LHCN-M2 (cell line): ENCODE measurements around the gene PLG. TPM values are rescaled to one million over a fixed set of nuclear protein-coding genes. Genes with fewer than 3 reads are reported as not detected.
"Not testable (repeated sequence)": the region's sequence is repeated elsewhere in the genome, so short reads cannot be mapped to it uniquely, and the experiment has no call there.

ENCODE experiments used
- DNase-seq: peaks from one replicate; pipeline ENCODE4 v3.0.0-alpha.2; 2012; ENCODE audit warnings: low read depth
- polyA plus RNA-seq: library from polyadenylated mRNA; unstranded; fragments of >200 nt; gene quantifications from one replicate; pipeline ENCODE4 v1.2.1, GENCODE V29; 2012; ENCODE audit warnings: missing spikeins
- total RNA-seq: library from RNA; depleted of rRNA; stranded (reverse); fragments of >200 nt; gene quantifications from 2 replicates; pipeline ENCODE4 v1.2.3, GENCODE V29; 2014; rRNA removed

The PLG gene
- not detected in 2 replicates for total RNA-seq
- polyA plus RNA-seq = not detected

GRCh38 chr6:160701918-160702680, at the start of gene PLG:
Gene PLG (plus strand): TSS chr6:160702244. CDS start chr6:160702305, 61 bp downstream.
- DNase-seq = not testable (repeated sequence)

DNA sequence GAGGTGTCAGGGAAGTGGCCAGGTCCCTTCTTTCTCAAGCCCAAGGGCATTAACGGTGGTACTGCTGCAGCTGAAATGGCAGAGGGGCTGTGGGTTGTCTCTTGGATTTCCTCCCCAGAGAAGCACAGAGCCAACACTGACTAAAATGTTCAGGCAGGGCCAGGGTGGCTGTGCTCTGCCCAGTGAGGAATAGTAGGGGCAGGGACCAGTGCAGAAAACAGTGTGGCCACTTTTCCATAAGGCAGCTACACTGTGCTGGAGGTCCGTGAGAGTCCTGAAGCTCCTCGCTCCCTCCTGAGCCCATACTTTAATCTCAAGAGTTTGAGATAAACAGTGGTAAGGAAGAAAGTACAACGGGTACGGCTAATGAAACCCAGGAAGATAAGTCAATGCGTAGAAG, 42.5 kb upstream of the PLG start:
- no peak for DNase-seq

DNA sequence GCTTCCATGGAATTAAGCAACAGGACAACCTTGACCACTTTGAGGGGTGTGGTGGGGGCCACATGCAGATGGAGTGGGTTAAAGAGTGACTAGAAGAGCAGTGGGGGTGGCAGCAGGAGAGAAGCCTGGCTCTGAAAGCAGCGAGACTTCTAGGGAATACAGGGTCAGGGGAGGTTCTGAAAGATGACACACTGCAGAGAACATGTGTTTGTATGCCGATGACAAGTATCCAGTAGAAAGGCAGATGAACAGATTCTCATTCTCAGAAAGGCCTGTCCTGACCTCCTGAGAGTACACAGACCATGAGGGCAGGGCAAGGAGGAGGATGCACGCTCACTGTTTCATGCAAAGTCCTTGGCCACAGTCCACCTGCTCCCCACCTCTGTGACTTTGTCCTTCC, 40.8 kb upstream of the PLG start:
- DNase-seq = no peak

DNA sequence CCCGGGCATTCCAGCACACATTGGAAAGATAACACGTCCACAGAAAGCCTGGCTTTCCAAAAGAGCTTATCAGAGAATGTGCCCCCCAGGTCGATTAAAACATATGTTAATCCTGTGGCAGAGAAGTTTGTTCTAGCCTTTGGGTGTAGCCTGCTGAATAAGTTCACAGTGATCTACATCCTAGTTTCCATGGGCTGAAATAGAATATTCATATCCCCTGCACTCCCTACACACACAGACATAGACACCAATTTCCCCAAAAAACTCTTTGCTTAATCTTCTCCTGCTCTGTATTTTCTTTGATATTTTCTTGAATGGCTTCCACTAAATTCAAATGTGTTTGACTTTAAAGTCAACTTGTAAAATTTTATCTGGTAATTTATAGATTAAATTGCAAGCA, 39.6 kb upstream of the PLG start:
- DNase-seq = no peak

DNA sequence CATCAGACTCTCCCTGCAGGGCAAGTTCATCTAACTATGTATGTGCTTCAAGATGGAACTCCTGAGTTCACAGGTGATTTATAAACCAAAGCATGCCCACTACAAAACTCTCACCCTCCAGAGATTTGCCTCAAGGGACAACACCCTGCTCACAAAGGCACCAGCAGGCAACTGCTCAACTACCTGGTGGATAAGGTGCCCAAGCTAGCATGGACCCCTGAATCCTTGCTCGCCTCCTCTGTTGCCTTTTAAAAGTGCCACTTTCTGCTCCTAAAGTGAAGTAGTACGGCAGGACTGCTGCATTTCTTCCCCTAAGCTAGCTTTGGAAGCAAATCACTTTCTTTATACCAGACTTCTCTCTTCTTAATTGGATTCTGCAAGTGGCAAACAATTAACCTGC, 39.2 kb upstream of the PLG start:
- DNase-seq = no peak

GRCh38 chr6:160664198-160664597, 37.8 kb upstream of the PLG start, which contains the start of gene LPA:
Gene LPA (minus strand): TSS chr6:160664275. CDS start chr6:160664214, 61 bp downstream.
- not testable (repeated sequence) for DNase-seq

DNA sequence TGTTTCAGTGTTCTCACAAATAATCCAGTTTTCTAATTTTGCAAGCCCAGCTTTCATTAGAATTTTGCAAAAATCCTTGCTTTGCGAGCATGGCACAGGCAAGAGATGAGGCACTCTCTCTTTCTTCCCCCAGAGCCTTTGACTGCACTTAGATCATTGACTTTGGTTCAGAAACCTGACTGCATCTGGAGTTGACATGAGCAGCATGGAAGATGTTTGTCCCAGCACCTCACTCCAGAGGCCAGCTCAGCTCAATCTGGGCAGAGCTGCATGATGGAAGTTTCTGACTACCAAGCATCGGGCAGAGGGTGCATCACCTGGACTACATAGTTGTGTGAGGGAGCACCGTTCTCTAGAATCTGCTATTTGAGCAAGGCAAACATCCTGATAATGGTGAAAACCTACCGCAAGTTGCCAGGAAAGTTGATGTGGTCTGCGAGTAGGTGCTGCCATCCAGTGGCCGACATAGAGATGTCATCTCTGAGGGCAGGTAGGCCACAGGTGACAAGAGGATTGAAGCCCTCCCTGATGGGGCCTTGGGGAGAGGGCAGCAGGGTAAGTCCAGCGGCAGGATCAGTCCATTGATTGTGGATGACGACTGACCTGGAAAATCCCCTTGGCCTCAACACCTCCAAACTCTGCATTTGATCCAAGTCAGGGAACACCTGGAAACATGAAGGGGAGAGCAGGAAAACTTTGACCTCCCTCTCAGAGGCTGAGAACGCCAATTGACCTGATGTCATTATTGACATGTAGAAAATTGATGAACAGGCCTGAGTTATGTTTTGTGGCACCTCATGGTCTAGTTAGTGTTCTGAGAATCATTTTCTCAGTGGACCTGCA, 34.2 kb upstream of the PLG start:
- no peak for DNase-seq

DNA sequence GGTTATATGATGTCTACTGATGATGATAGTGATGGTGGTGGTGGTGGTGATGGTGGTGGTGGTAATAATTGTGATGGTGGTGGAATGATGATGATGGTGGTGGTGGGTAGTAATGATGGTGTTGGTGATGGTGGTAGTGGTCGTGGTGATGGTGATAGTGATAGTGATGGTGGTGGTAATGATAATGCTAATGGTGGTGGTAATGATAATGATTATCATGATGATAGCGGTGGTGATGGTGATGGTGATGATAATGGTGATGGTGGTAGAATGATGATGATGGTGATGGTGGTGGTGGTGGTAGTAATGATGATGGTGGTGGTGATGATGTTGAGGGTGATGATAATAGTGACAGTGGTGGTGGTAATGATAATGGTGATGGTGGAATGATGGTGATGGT, 33.5 kb upstream of the PLG start:
- no peak for DNase-seq

DNA sequence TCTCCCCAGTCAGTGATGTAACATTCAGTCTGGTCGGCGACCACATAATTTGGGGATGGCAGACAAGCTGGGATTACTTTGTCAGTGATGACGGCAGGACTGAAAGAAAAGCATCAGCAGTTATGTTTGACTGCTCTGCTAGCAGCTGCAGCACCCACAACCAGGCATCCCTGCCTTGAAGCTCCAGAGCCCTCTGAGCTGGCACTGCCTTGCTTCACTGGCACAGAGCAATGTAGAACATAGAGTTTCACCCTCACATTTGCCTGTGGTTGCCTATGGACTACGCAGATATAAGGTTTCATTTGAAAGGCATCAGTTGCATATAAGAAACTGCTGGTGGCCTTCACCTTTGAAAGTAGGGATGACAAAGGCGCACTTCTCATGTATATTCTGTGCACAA, 25.6 kb upstream of the PLG start:
- DNase-seq = not testable (repeated sequence)

- DNase-seq = no peak
Measured at GRCh38 chr6:160678230-160678629, 23.8 kb upstream of the PLG start.

DNA sequence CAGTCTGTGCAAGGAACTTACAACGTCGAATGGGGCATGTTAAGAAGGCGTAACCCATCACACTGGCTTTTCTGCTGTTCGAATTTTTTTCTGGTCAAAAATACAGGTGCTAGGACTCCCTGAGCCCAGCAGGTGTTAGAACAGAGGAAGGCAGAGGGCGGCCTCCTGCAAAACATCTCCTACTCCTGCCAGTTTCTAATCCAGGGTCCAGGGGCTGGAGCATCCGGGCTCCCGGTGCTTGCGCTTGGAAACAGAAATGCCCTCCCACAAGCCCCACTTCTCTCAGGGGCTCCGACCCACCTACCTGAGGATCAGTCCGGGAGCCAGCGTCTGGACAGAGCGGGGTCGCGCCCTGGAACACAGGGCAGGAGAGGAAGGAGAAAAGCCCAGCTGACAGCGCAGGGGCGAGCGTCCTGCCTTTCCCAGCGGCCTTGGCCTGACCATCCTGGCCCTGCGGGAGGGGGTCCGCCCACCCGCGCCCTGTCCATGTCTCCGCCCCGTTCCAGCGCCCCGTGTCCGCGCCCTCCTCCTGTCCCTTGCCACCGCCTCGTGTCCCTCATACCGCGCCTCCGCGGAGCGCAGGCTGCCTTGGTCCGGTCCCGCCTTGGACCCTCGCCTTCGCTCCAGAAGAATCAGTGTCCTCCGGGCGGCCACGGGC, 23.2 kb upstream of the PLG start:
- no peak for DNase-seq

DNA sequence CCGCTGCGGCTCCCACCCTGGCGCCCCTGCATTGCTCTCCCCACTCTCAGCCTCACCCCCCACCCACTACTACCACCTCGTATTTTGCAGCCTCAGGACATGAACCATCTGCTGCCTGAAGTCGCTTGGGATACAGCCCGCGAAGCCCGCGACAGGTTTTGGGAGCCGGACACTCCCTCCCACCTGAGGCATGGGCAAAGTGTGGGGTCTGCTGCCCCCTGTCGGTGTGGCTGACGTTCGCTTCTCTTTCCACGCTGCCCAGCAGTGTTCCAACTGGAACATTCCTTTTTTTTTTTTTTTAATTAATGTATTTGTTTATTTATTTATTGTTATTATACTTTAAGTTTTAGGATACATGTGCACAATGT, 22.7 kb upstream of the PLG start:
- DNase-seq = no peak

DNA sequence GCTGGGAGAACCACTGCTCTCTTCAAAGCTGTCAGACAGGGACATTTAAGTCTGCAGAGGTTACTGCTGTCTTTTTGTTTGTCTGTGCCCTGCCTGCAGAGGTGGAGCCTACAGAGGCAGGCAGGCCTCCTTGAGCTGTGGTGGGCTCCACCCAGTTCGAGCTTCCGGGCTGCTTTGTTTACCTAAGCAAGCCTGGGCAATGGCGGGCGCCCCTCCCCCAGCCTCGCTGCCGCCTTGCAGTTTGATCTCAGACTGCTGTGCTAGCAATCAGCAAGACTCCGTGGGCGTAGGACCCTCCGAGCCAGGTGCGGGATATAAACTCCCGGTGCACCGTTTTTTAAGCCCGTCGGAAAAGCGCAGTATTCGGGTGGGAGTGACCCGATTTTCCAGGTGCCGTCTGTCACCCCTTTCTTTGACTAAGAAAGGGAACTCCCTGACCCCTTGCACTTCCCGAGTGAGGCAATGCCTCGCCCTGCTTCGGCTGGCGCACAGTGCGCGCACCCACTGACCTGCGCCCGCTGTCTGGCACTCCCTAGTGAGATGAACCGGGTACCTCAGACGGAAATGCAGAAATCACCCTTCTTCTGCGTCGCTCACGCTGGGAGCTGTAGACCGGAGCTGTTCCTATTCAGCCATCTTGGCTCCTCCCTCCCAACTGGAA, 16.8 kb upstream of the PLG start:
- DNase-seq = not testable (repeated sequence)

- no peak for DNase-seq
Measured at GRCh38 chr6:160685762-160686450, 16.1 kb upstream of the PLG start.

GRCh38 chr6:160690458-160690857, 11.6 kb upstream of the PLG start:
- DNase-seq = no peak

GRCh38 chr6:160691617-160692016, 10.4 kb upstream of the PLG start:
- no peak for DNase-seq

DNA sequence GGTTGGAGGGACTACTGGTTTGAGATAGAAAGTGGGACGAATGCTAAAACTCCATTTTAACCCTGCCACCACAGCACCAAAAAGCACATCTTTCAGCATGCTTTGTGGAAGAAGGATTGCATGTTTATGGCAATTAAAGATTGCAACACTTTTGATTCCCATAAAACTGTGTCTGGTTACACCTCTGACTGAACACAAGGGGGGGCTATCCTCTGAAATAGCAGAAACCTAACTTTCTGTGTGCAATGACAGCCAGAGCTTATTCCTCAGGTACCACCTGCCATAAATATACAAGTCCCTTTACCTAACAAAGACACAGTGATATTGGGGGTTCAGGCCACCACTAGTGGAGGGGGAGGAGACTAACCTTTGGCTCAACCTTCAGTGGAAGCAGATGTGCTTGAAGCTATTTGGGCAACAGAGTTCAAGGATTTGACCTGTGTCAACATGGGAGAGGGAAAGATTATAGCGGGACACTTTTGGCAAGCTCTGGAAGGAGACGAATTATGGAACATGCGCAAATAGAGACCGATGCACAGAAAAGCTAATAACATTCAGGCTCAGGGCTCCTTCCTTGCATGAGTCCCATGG, 9.6 kb upstream of the PLG start:
- DNase-seq = no peak

- DNase-seq = peak; percentile 26
Measured at GRCh38 chr6:160695025-160695424, 7.0 kb upstream of the PLG start.

DNA sequence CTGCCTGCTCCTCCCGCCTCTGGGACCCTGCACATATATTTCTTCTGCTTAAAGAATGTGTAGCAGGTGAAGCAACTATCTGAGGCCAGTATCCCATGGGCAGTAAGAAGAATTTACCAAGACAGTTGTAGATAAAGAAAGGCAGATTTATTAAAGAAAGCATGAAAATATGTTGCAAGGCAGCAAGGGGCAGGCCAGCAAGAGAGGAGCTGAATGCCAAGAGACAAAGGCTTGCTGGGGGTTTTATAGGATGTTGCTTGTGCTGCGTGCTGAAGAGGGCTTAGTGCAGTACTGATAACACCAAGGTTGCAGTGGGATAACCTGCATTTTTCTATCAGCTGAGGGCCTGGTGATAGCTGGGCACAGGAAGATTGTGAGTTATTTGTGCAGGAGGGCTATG, 6.4 kb upstream of the PLG start:
- DNase-seq = not testable (repeated sequence)

- DNase-seq = not testable (repeated sequence)
Measured at GRCh38 chr6:160696884-160697283, 5.2 kb upstream of the PLG start.

DNA sequence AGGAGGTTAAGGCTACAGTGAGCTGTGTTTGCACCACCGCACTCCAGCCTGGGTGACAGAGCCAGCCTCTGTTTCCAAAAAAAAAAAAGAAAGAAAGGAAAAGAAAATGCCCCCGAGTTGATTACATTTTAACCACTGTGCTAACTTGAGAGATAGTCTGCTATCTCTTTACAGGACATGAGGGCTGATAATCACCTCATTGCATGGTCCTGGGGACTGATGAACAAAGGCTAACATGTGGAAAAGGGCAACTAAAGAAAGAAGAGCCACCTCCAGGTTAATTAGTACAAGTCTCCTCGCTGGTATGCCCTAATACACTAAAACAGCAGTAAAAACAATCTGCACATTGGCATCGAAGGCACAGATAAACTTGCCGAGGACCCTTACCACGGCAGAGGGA, 4.2 kb upstream of the PLG start:
- no peak for DNase-seq
